Activated T-helper 9 cell treated with anti-CD3 and anti-CD28 coated beads, Interleukin-2, amount 50 U/mL, for 16 hours (primary cell): Measurements from ENCODE around the gene KCNN2.

ENCODE experiments used
- DNase-seq: peaks from one replicate; pipeline ENCODE4 v3.0.0-alpha.2; 2020; ENCODE audit warnings: low read depth

KCNN2 gene

GRCh38 chr5:114361724-114362196, at the start of gene KCNN2:
KCNN2 (plus strand) TSS chr5:114362070; CDS start chr5:114362140, 70 bp downstream.
- no peak for DNase-seq

- DNase-seq = no peak
These were observed 49.2 kb upstream of the KCNN2 start for GRCh38 chr5:114312658-114313057.

GRCh38 chr5:114314061-114314460, 47.8 kb upstream of the KCNN2 start:
- no peak for DNase-seq

- no peak for DNase-seq
These were observed 45.7 kb upstream of the KCNN2 start for GRCh38 chr5:114316167-114316566.

GRCh38 chr5:114317751-114318150, 44.1 kb upstream of the KCNN2 start:
- DNase-seq = no peak

- DNase-seq = no peak
These were observed 42.6 kb upstream of the KCNN2 start for GRCh38 chr5:114319236-114319635.

- DNase-seq = no peak
These were observed 42.0 kb upstream of the KCNN2 start for GRCh38 chr5:114319821-114320220.

GRCh38 chr5:114324282-114324681, 37.6 kb upstream of the KCNN2 start:
- DNase-seq = no peak

GRCh38 chr5:114325541-114325940, 36.3 kb upstream of the KCNN2 start:
- no peak for DNase-seq

GRCh38 chr5:114327474-114327873, 34.4 kb upstream of the KCNN2 start:
- DNase-seq = no peak

GRCh38 chr5:114327987-114328386, 33.9 kb upstream of the KCNN2 start:
- DNase-seq = no peak

GRCh38 chr5:114330916-114331531, 30.8 kb upstream of the KCNN2 start:
- DNase-seq = no peak

- no peak for DNase-seq
These were observed 29.4 kb upstream of the KCNN2 start for GRCh38 chr5:114332493-114332892.

GRCh38 chr5:114332925-114333324, 28.9 kb upstream of the KCNN2 start:
- DNase-seq = no peak

- no peak for DNase-seq
These were observed 26.5 kb upstream of the KCNN2 start for GRCh38 chr5:114335391-114335790.

- DNase-seq = no peak
These were observed 22.8 kb upstream of the KCNN2 start for GRCh38 chr5:114339108-114339507.

GRCh38 chr5:114346181-114346580, 15.7 kb upstream of the KCNN2 start:
- DNase-seq = no peak

- DNase-seq = no peak
These were observed 6.6 kb upstream of the KCNN2 start for GRCh38 chr5:114355086-114355830.

- DNase-seq = no peak
These were observed 3.5 kb upstream of the KCNN2 start for GRCh38 chr5:114358329-114358728.

- DNase-seq = no peak
These were observed 1.5 kb upstream of the KCNN2 start for GRCh38 chr5:114360357-114360756.

GRCh38 chr5:114360816-114361723, 800 bp upstream of the KCNN2 start:
- DNase-seq = no peak

- no peak for DNase-seq
These were observed 517 bp downstream of the KCNN2 start for GRCh38 chr5:114362197-114362976.
